CD14-positive monocyte (primary cell): ENCODE measurements around the gene EGF. TPM values are rescaled to one million over a fixed set of nuclear protein-coding genes. Genes with fewer than 3 reads are reported as not detected.

Experiments used
- DNase-seq, 3 donors: peaks; one replicate each; pipeline ENCODE4 v3.0.0-alpha.2; 2011 to 2022
- H2AFZ ChIP-seq: 2 replicates; pipeline ENCODE4 v1.6.0; 2012; ENCODE audit warnings: mild to moderate bottlenecking, low read depth, low read length, inconsistent platforms; ENCODE audit not compliant: insufficient read depth, poor library complexity, severe bottlenecking
- H3K27ac ChIP-seq, 2 donors: 1 replicate in 1 of 2; 2 replicates in 1 of 2; pipeline ENCODE4 v1.5.1; 2012 to 2013; ENCODE audit warnings: low read length in 2 of 2, control low read depth in 1 of 2, inconsistent platforms in 1 of 2, low read depth in 1 of 2, mild to moderate bottlenecking in 1 of 2
- H3K27me3 ChIP-seq, 2 donors: one replicate each; pipeline versions ENCODE4 v1.6.0 to v1.6.1; 2011 to 2013; ENCODE audit warnings: low read length in 2 of 2; ENCODE audit not compliant: control insufficient read depth in 2 of 2, insufficient read depth in 2 of 2
- H3K36me3 ChIP-seq, 2 donors: replicated peaks in 1 of 2; 1 replicate in 1 of 2; 2 replicates in 1 of 2; pipeline versions ENCODE4 v1.5.1 to v1.6.1; 2012 to 2013; ENCODE audit warnings: low read length in 2 of 2, control low read depth in 1 of 2, inconsistent platforms in 1 of 2, mild to moderate bottlenecking in 1 of 2; ENCODE audit not compliant: insufficient read depth in 2 of 2, control insufficient read depth in 1 of 2
- H3K4me1 ChIP-seq, 2 donors: 1 replicate in 1 of 2; 2 replicates in 1 of 2; pipeline versions ENCODE4 v1.5.1 to v1.6.1; 2012 to 2013; ENCODE audit warnings: low read length in 2 of 2, control low read depth in 1 of 2, inconsistent platforms in 1 of 2, mild to moderate bottlenecking in 1 of 2, moderate library complexity in 1 of 2; ENCODE audit not compliant: insufficient read depth in 2 of 2, control insufficient read depth in 1 of 2
- H3K4me2 ChIP-seq: replicated peaks from 2 replicates; pipeline ENCODE3; 2012; ENCODE audit warnings: low read length, moderate library complexity, mild to moderate bottlenecking; ENCODE audit not compliant: poor library complexity, severe bottlenecking; ENCODE audit errors: extremely low read depth
- H3K4me3 ChIP-seq, 3 experiments: fragments of 200-600 bp in 1 of 3; sonication (generic) in 1 of 3; replicated peaks in 1 of 3; 1 replicate in 2 of 3; 2 replicates in 1 of 3; pipeline ENCODE4 v1.5.1; 2011 to 2013; ENCODE audit warnings: low read length in 3 of 3, mild to moderate bottlenecking in 3 of 3, control low read depth in 2 of 3, low read depth in 2 of 3, inconsistent platforms in 1 of 3, moderate library complexity in 1 of 3
- H3K79me2 ChIP-seq: 2 replicates; pipeline ENCODE4 v1.6.0; 2012; ENCODE audit warnings: mild to moderate bottlenecking, control low read depth, inconsistent platforms, low read length, moderate library complexity; ENCODE audit not compliant: insufficient read depth
- H3K9ac ChIP-seq: 2 replicates; pipeline ENCODE4 v1.6.0; 2017; ENCODE audit warnings: low read length, mild to moderate bottlenecking; ENCODE audit not compliant: insufficient read depth, poor library complexity, severe bottlenecking
- H3K9me3 ChIP-seq, 2 donors: replicated peaks in 1 of 2; 1 replicate in 1 of 2; 2 replicates in 1 of 2; pipeline versions ENCODE4 v1.5.1 to v1.6.1; 2012 to 2013; ENCODE audit warnings: low read length in 2 of 2, control low read depth in 1 of 2; ENCODE audit not compliant: control insufficient read depth in 1 of 2, insufficient read depth in 1 of 2
- H4K20me1 ChIP-seq: 2 replicates; pipeline ENCODE4 v1.6.0; 2012; ENCODE audit warnings: mild to moderate bottlenecking, low read length, control low read depth, moderate library complexity; ENCODE audit not compliant: insufficient read depth
- H3K27ac Mint-ChIP-seq, 7 donors: one replicate each; pipeline ENCODE4 v1.8.0; 2020; ENCODE audit warnings: mild to moderate bottlenecking in 7 of 7, mixed read lengths in 7 of 7, moderate library complexity in 6 of 7, inconsistent platforms in 2 of 7
- H3K27me3 Mint-ChIP-seq, 3 donors: one replicate each; pipeline ENCODE4 v1.8.0; 2021 to 2022; ENCODE audit warnings: low read depth in 3 of 3, mild to moderate bottlenecking in 3 of 3, mixed read lengths in 3 of 3, moderate library complexity in 3 of 3, inconsistent platforms in 1 of 3
- H3K36me3 Mint-ChIP-seq, 2 donors: one replicate each; pipeline ENCODE4 v1.8.0; 2020; ENCODE audit warnings: mixed read lengths in 2 of 2, inconsistent platforms in 1 of 2, mild to moderate bottlenecking in 1 of 2
- H3K4me1 Mint-ChIP-seq: one replicate; pipeline ENCODE4 v1.8.0; 2020; ENCODE audit warnings: mild to moderate bottlenecking, mixed read lengths
- H3K4me3 Mint-ChIP-seq, 2 donors: one replicate each; pipeline ENCODE4 v1.8.0; 2020; ENCODE audit warnings: mild to moderate bottlenecking in 2 of 2, mixed read lengths in 2 of 2, moderate library complexity in 1 of 2
- H3K9me3 Mint-ChIP-seq, 7 donors: one replicate each; pipeline ENCODE4 v1.8.0; 2020 to 2022; ENCODE audit warnings: mixed read lengths in 7 of 7, mild to moderate bottlenecking in 6 of 7, moderate library complexity in 6 of 7, inconsistent platforms in 2 of 7
- CTCF ChIP-seq: fragments of 200-600 bp; IDR thresholded peaks from one replicate; pipeline ENCODE4 v1.8.0; 2022; ENCODE audit warnings: antibody characterized with exemption, mild to moderate bottlenecking
- WGBS: methylation state at CpG from one replicate; pipeline ENCODE4 v1.1.5; 2013; ENCODE audit warnings: missing lambda C conversion rate; ENCODE audit not compliant: insufficient coverage; 5-methylcytosine and 5-hydroxymethylcytosine counted together
- intact Hi-C, 2 donors: fragments of 100-400 bp; cut with micrococcal nuclease; formaldehyde crosslinking; loops; one replicate each; pipeline versions ENCODE4 v1.15.0 to v1.15.1; 2023
- polyA plus RNA-seq, 3 donors: library from polyadenylated mRNA; depleted of rRNA in 1 of 3; unstranded in 2 of 3; stranded (reverse) in 1 of 3; fragments of 300-500 nt in 2 of 3; fragments of >200 nt in 1 of 3; fragmentation: Illumina TruSeq in 2 of 3; gene quantifications; 1 replicate in 2 of 3; 2 replicates in 1 of 3; pipeline ENCODE4 v1.2.3, GENCODE V29; 2012 to 2021

Gene EGF
- polyA plus RNA-seq, 3 donors = 0.17 to 4.8 TPM; not detected in 1

- DNase-seq = no peak
- peaks cover 0 to 5% of the 10 kb centered on the region in 2 donors for H3K4me1 ChIP-seq
- H3K9me3 Mint-ChIP-seq = peaks cover 0 to 2% (median 0%) of the 10 kb centered on the region in 7 donors
- no peaks in the 10 kb centered on the region for H3K36me3 Mint-ChIP-seq
- H2AFZ ChIP-seq = no peak overlapping the region
- no peaks in the 10 kb centered on the region for H3K9me3 ChIP-seq
- no peak overlapping the region for H3K4me2 ChIP-seq
- 94% methylated on average over 3 of the region's 4 CpGs for WGBS
- H3K4me3 ChIP-seq = no peak overlapping the region
- intact Hi-C loops = no loop called here
- H3K4me1 Mint-ChIP-seq = peaks cover 8% of the 10 kb centered on the region
- no peak overlapping the region for H3K27ac Mint-ChIP-seq
- no peak overlapping the region for H3K9ac ChIP-seq
- TF ChIP-seq CTCF = no peak
- H4K20me1 ChIP-seq = no peaks in the 10 kb centered on the region
- H3K79me2 ChIP-seq = no peaks in the 10 kb centered on the region
- no peaks in the 10 kb centered on the region for H3K27me3 ChIP-seq
- no peak overlapping the region for H3K27ac ChIP-seq
- H3K36me3 ChIP-seq = no peaks in the 10 kb centered on the region
- H3K4me3 Mint-ChIP-seq = no peak overlapping the region
- peaks cover 0 to 3% (median 3%) of the 10 kb centered on the region in 3 donors for H3K27me3 Mint-ChIP-seq
These were observed 3.3 kb downstream of the EGF start for GRCh38 chr4:109916027-109916409.

GRCh38 chr4:109921384-109921808 is 8.7 kb downstream of the EGF start:
- Histone ChIP-seq H3K79me2 (no peaks in the 10 kb centered on the region), H3K36me3 (no peaks in the 10 kb centered on the region), H4K20me1 (no peaks in the 10 kb centered on the region), H3K9me3 (no peaks in the 10 kb centered on the region), H3K4me3 (no peak overlapping the region), H3K4me2 (no peak overlapping the region), H3K27ac (no peak overlapping the region), H3K9ac (no peak overlapping the region), H3K27me3 (no peaks in the 10 kb centered on the region), H3K4me1 (peaks cover 4 to 6% of the 10 kb centered on the region in 2 donors), H2AFZ (no peak overlapping the region)
- intact Hi-C loops = no loop called here
- Mint-ChIP-seq H3K4me1 (peaks cover 8% of the 10 kb centered on the region), H3K9me3 (peaks cover 0 to 1% (median 0%) of the 10 kb centered on the region in 7 donors), H3K36me3 (no peaks in the 10 kb centered on the region), H3K27me3 (peaks cover 2 to 3% (median 2%) of the 10 kb centered on the region in 3 donors), H3K27ac (no peak overlapping the region), H3K4me3 (no peak overlapping the region)
- no CpG with 5 or more reads among the region's 1 CpG for WGBS
- no peak for DNase-seq
- no peak for TF ChIP-seq CTCF
